Non-pigmented ciliary epithelial cell (primary cell): Measurements from ENCODE around the gene EHD4.
A peak's percentile ranks its signal among the peaks of the same experiment; 100 is the strongest.

Experiments
- DNase-seq: peaks from one replicate; pipeline ENCODE4 v3.0.0-alpha.2; 2010; ENCODE audit warnings: low read depth

Gene EHD4

DNA sequence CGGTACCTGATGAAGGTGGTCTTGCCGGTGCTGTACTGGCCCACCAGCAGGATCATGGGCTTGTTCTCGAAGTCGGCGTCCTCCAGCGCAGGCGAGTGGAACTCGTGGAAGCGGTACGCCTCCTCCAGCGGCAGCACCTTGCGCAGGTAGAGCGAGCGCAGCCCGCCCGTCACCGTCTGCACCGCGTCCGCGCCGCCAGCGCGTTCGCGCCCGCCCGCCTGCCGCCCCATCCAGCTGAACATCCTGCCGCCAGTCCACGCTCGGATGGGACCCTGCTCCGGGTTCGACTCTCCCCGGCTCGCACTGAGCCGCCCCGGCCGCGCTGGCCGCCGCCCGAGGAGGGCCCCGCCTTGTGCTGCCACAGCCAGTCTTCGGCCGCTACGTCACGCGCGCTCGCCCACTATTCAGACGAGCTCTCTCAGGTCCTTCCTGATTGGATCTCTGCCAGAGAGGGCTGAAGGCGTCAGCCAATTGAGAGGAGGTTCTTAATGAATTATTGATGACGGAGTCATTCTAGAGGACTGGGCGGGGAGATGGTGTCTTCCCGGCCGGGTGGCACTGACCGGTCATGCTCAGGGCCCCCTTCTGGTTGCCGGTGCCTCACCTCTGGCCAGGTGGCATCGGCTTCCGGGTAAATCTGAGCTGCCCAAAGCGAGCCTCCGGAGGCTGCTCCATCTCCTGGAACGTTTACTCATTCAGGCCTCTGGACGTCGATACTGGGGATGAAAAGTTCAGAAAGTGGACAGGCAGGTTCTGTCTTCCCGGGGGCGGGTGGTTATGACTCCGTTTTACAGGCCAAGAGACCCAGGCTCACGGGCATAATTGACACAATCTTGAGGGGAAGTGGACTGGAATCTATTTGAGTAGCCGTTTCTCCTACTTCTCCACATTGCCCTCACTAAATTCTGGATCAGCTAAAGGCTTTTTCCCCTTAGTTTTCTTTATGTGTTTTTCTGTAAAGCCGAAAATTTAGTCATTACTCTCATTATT lies at the start of gene EHD4:
Gene EHD4, minus strand, starts transcription at position 305 of the 990 bp plus-strand sequence. Its CDS starts 63 bp downstream, at position 242.
- DNase-seq = peak; percentile 97

- DNase-seq = no peak
Measured at GRCh38 chr15:42021593-42021992, 49.2 kb upstream of the EHD4 start.

DNA sequence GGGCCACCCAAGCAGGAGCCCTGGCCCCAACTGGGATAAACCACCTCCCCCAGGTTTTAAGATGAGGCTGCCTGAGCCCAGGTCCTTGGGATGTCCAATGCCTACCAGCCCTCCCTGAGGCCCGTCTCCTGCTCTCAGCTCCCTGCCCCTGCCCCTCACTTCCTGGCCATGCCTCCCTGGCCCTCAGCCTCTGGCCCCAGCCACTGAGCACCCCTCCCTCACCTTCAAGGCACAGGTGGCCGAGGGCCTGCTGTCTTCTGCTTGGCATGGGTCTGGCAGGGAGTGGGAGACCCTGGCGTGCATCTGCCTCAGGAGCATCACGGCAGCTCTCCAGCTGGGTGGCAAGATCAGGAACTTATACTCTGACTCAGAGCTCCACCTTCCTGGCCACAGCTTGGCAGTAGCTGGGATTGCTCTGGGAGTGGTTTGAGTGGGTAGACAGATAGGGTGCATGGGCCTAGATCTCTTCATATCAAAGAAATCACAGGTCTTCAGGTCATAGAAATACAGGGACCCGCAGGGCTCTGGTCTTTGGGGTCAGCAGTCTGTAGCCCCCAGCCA lies 48.4 kb upstream of the EHD4 start, which contains the start of gene PLA2G4E:
Gene PLA2G4E, minus strand, starts transcription at position 330 of the 561 bp plus-strand sequence. Its CDS starts 12 bp downstream, at position 318.
- no peak for DNase-seq

GRCh38 chr15:42018306-42019224 lies 46.2 kb upstream of the EHD4 start:
- no peak for DNase-seq

DNA sequence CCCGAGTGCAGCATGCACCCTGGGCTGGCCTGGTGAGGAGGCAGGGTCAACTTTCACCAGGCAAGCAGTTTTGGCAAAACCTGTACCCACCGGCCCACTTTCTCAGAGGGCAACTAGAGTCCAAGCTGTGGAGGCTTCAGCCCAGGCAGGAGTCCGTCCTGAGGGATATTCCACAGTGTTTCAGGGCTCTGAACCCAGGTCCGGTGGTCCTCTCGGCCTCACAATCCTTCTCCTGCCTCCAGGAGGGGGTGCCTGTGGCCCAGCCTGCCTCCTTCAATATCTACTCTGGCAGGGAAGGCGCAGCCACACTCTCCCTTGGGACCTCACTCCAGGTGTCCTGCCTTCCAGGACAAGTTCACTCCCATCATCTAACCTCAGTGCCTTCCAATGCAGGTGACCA lies 44.6 kb upstream of the EHD4 start:
- no peak for DNase-seq

- no peak for DNase-seq
Measured at GRCh38 chr15:42014406-42014805, 42.0 kb upstream of the EHD4 start.

GRCh38 chr15:42012928-42013482 lies 40.6 kb upstream of the EHD4 start:
- DNase-seq = no peak

- DNase-seq = no peak
Measured at GRCh38 chr15:42012241-42012640, 39.9 kb upstream of the EHD4 start.

- DNase-seq = no peak
Measured at GRCh38 chr15:42011074-42011473, 38.7 kb upstream of the EHD4 start.

DNA sequence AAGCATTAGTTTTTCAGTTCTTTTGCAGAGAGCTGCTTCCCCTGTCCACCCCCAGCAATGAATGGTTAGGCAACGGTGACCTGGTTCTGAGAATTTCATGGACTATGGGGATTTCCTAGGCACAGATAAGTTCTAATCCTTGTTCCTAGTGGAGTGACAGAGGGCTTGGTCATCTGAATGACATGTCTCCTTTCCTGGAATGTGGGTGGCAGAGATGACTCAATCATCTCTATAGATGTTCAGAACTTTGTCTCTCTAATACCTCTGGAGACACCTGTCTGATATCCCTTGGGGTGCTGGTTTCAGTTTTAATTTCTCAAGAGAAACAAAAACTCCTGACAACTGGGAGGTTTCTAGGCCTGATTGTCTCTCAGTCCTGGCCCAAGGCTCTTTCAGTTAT lies 38.1 kb upstream of the EHD4 start:
- no peak for DNase-seq

- DNase-seq = no peak
Measured at GRCh38 chr15:42009474-42009873, 37.1 kb upstream of the EHD4 start.

DNA sequence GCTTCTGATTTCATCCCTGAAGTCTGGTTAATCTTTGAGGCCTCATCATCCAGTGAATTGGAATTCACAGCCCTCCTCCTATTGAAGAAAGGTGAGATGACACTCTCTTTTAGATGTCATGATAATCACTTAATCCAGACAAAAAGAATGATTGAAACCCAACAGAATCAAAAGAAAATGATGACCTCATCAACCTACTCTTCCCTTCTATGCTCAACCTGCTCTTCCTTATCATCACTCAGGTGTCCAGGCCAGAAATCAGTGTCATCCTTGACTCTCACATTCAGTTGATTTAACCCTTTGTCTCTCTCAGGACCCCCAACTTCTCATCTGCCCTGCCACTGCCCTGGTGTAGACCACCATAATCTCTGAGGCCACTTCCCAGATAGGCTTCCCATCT lies 36.7 kb upstream of the EHD4 start:
- no peak for DNase-seq

- DNase-seq = no peak
Measured at GRCh38 chr15:42007386-42007785, 35.0 kb upstream of the EHD4 start.

DNA sequence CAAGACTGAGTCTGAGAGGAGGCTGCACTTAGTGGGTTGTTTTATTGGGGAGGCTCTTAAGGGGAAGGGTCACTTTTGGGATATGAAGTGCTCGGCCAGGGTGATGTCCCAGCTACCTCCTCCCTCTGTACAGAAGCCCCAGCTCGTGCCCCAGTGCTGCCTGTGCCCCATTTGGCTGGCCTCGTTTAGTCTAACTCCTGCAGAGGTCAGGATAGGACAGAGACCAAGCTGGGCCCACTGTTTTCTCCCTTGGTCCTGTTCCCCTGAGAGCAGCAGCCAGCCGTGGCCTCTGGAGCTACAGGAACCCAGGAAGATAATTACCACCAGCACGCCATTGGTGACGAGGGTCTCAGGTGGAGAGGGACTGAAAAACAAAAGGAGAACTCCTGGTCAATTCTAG lies 30.0 kb upstream of the EHD4 start:
- DNase-seq = no peak

GRCh38 chr15:42001236-42001635 lies 28.9 kb upstream of the EHD4 start:
- DNase-seq = no peak

DNA sequence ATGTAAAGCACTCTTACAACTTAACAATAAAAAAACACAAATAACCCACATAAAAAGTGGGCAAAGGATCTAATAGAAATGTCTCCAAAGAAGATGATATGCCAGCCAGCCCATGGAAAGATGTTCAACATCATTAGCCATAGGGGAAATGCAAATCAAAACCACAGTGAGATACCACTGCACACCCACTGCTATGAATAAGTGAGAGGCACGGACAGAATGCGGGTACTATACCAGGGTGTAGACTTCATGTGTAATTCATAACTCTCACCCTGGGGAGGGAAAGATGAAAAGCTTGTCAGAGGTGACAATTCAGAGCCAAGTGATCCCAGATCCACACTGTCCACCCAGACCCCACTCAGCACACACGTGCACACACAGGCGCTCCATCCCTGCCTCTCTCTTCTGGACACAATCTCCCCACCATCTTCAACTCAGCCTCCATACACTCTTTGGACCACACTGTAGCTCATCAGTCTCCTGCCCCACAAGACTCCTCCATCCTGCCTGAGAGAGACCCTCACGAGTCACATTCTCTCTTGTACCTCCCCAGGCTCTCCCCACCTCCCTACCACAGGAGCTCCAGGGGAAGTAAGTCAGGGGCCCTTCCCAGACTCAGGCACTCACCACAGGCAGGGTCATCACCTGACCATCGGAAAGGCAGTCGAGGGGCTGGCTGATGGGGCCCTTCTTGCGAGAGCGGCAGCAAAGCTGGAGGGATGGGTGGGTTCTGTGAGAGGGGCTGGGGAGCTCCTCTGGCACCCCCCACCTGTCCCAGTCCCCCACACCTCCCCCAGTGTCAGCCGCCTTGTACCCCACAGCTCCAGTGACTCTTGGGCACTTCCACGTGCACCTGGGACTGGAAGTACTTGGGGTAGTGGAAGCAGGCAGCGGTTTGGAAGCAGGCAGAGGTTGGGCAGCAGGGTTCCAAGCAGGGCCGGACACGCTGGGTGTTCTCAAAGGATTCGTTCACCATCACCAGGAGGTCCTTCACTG lies 27.2 kb upstream of the EHD4 start:
- DNase-seq = no peak

- DNase-seq = no peak
Measured at GRCh38 chr15:41997845-41998244, 25.5 kb upstream of the EHD4 start.

GRCh38 chr15:41996921-41997592 lies 24.7 kb upstream of the EHD4 start:
- DNase-seq = no peak

- DNase-seq = no peak
Measured at GRCh38 chr15:41996376-41996775, 24.0 kb upstream of the EHD4 start.

DNA sequence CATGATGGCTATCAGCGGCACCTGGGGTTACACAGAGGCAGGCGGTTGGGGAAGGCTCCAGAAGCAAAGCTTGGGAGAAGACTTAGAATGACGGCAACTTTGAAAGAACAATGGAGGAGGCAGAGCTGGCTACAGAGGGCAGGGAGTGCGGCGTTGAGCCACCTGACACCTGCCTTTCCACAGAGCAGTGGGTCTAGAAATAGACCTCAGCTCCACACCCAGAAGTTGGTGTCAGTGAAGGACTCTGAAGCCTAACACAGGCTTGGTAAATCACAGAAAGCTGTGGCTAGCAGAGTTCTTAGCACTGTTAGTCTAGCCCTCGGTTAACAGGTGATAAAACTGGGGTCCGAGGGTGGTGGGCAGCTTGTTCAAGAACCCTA lies 23.1 kb upstream of the EHD4 start:
- no peak for DNase-seq
